Coronary artery (tissue), 2 donors: ENCODE data around the gene TSSC4.

Experiments used
- DNase-seq: peaks from one replicate; pipeline ENCODE4 v3.0.0-alpha.2; 2017; ENCODE audit warnings: low spot score
- H3K27ac ChIP-seq, 2 donors: fragments of 200-600 bp; sonication (generic); one replicate each; pipeline ENCODE4 v1.5.1; 2016 to 2019
- H3K4me3 ChIP-seq: fragments of 200-600 bp; sonication (generic); 2 replicates; pipeline ENCODE4 v1.5.1; 2016; ENCODE audit warnings: mild to moderate bottlenecking, moderate library complexity
- TF ChIP-seq, protein P1 (sequence below): fragments of 200-600 bp; sonication (generic); IDR thresholded peaks from one replicate; pipeline ENCODE4 v1.5.1; 2019; ENCODE audit warnings: antibody characterized with exemption

The TSSC4 gene

DNA sequence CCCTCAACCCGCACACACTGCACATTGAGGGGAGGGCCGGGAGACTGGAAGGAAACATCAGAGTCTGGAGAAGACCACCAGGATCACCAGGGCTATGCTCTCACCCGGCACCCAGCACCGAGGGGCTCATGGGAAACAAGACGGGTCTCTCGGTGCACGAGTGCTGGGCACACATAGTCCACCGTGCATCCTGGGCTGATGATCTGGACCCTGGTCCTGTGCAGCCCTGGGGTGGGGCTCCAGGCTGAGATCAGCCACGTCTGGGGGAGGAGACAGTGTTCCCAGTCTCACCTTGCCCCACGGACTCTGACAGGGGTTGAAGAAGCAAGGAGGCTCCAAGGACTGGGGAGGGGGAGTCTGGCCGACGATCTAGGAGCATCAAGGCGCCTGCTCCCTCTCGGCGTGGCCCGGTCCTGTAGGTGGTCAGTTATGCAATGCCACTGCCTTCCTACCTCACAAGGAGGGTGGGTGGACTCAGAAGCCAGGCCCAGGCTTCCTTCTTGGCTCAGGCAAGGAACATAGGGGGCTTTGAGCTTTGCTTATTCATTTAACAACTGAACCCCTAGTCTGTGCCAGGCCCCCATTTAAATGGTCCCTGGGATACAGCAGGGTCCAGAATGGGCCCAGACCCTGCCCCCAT, 34.9 kb upstream of the TSSC4 start:
- DNase-seq = no peak
- H3K4me3 ChIP-seq = peak overlapping the region; percentile 50
- peak overlapping the region in 1 of 2 donors; percentile 43 for H3K27ac ChIP-seq
- TF ChIP-seq, protein P1, sequence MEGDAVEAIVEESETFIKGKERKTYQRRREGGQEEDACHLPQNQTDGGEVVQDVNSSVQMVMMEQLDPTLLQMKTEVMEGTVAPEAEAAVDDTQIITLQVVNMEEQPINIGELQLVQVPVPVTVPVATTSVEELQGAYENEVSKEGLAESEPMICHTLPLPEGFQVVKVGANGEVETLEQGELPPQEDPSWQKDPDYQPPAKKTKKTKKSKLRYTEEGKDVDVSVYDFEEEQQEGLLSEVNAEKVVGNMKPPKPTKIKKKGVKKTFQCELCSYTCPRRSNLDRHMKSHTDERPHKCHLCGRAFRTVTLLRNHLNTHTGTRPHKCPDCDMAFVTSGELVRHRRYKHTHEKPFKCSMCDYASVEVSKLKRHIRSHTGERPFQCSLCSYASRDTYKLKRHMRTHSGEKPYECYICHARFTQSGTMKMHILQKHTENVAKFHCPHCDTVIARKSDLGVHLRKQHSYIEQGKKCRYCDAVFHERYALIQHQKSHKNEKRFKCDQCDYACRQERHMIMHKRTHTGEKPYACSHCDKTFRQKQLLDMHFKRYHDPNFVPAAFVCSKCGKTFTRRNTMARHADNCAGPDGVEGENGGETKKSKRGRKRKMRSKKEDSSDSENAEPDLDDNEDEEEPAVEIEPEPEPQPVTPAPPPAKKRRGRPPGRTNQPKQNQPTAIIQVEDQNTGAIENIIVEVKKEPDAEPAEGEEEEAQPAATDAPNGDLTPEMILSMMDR = no peak

GRCh38 chr11:2366276-2366675, 34.3 kb upstream of the TSSC4 start:
- TF ChIP-seq, protein P1 = no peak
- Histone ChIP-seq H3K27ac (peak overlapping the region in 1 of 2 donors; percentile 43), H3K4me3 (peak overlapping the region; percentile 50)
- no peak for DNase-seq

GRCh38 chr11:2366733-2367132, 33.8 kb upstream of the TSSC4 start:
- Histone ChIP-seq H3K4me3 (no peak overlapping the region), H3K27ac (no peak overlapping the region)
- DNase-seq = no peak
- TF ChIP-seq, protein P1 = no peak

- H3K27ac ChIP-seq = peak overlapping the region; percentile 19 to 27
- H3K4me3 ChIP-seq = no peak overlapping the region
- DNase-seq = no peak
- TF ChIP-seq, protein P1 = no peak
These were observed 33.0 kb upstream of the TSSC4 start for GRCh38 chr11:2367266-2368160.

DNA sequence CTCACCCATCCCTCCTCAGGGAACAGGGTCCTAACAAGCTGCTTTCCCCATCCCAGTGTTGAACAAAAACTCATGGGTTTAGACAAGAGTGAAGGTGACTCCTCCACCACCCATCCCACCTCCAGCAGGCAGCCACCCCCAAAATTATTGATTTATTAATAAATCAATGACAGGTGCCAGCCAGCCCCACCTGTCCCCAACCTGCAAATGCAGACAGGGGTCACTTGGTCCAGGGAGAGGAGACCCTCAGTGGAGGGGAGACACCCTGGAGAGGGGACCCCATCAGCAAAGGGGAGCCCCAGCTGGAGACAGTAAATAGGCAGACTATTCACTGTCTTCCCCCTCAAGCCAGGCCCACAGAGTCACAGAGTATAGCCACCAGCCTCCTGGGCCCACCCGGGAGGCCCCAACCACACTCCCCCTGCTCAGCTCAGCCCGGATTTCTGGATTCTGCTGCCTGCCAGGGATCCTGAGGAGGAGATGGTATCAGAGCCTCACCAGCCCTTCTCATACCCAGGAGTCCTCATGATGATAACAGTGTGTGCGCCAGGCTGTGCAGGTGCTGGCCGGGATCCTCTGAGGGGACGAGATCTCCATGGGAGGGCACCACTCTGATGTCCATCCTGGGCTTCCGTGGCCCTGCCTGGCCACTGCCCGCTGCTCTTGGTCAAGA, 32.2 kb upstream of the TSSC4 start:
- Histone ChIP-seq H3K4me3 (no peak overlapping the region), H3K27ac (peak overlapping the region; percentile 19 to 27)
- TF ChIP-seq, protein P1 = no peak
- no peak for DNase-seq

- no peak overlapping the region for H3K27ac ChIP-seq
- no peak for DNase-seq
- no peak overlapping the region for H3K4me3 ChIP-seq
- TF ChIP-seq, protein P1 = no peak
These were observed 31.7 kb upstream of the TSSC4 start for GRCh38 chr11:2368851-2369180.
